ENCODE measurements around the gene PIAS1.

DNA sequence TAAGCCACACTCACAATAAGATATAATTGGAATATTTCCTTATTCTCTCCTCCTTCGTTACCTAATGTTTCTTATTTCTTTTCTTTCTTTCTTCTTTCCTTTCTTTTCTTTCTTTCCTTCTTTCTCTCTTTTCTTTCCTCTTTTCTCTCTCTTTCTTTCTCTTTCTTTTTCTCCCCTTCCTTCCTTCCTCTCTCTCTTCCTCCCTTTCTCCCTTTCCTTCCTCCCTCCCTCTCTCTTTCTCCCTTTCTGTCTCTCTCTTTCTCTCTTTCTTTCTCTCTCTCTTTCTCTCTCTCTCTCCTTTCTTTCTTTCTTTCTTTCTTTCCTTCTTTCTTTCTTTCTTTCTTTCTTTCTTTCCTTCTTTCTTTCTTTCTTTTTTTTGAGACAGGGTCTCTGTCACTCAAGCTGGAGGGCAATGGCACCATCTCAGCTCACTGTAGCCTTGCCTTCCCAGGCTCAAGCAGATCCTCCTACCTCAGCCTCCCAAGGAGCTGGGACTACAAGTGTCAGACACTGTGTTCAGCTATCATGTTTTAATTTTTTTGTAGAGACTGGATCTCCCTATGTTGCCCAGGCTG is 19.3 kb upstream of the PIAS1 start:
- TF ChIP-seq TCF7L2 (IDR thresholded peaks at IDR 0.05; ENCODE audit: borderline replicate concordance, extremely low read depth, insufficient read depth, insufficient read length) (no peak), EZH2 (IDR thresholded peaks at IDR 0.05) (no peak), ZNF274 (IDR thresholded peaks at IDR 0.05; ENCODE audit: low read depth, low read length) (no peak)
- TF ChIP-seq, protein P1, sequence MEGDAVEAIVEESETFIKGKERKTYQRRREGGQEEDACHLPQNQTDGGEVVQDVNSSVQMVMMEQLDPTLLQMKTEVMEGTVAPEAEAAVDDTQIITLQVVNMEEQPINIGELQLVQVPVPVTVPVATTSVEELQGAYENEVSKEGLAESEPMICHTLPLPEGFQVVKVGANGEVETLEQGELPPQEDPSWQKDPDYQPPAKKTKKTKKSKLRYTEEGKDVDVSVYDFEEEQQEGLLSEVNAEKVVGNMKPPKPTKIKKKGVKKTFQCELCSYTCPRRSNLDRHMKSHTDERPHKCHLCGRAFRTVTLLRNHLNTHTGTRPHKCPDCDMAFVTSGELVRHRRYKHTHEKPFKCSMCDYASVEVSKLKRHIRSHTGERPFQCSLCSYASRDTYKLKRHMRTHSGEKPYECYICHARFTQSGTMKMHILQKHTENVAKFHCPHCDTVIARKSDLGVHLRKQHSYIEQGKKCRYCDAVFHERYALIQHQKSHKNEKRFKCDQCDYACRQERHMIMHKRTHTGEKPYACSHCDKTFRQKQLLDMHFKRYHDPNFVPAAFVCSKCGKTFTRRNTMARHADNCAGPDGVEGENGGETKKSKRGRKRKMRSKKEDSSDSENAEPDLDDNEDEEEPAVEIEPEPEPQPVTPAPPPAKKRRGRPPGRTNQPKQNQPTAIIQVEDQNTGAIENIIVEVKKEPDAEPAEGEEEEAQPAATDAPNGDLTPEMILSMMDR (IDR thresholded peaks at IDR 0.05 in 2 of 3, conservative IDR thresholded peaks at IDR 0.05 in 1 of 3; ENCODE audit: borderline replicate concordance in 1 of 3, insufficient read depth in 1 of 3, low read depth in 2 of 3, low read length in 2 of 3): no peak

All from HCT116 (cell line).